Uterus (tissue), 4 donors: ENCODE data around the gene WASF2. TPM values are rescaled to one million over a fixed set of nuclear protein-coding genes. Genes with fewer than 3 reads are reported as not detected.

Experiments used
- DNase-seq, 2 donors: peaks; one replicate each; pipeline ENCODE4 v3.0.0-alpha.2; 2019 to 2020
- H3K27ac ChIP-seq, 2 donors: fragments of 200-600 bp; sonication (generic); 1 replicate in 1 of 2; 2 replicates in 1 of 2; pipeline ENCODE4 v1.5.1; 2016 to 2018
- H3K27me3 ChIP-seq, 2 donors: fragments of 200-600 bp; sonication (generic); one replicate each; pipeline ENCODE4 v1.5.1; 2018 to 2019; ENCODE audit warnings: control low read depth in 1 of 2
- H3K36me3 ChIP-seq, 2 donors: fragments of 200-600 bp; sonication (generic); one replicate each; pipeline ENCODE4 v1.5.1; 2019; ENCODE audit warnings: control low read depth in 1 of 2
- H3K4me1 ChIP-seq, 2 donors: fragments of 200-600 bp; sonication (generic); one replicate each; pipeline ENCODE4 v1.5.1; 2018 to 2019; ENCODE audit warnings: control low read depth in 1 of 2
- H3K4me3 ChIP-seq, 2 donors: fragments of 200-600 bp; sonication (generic); 1 replicate in 1 of 2; 2 replicates in 1 of 2; pipeline ENCODE4 v1.5.1; 2018 to 2019; ENCODE audit warnings: mild to moderate bottlenecking in 1 of 2
- H3K9me3 ChIP-seq, 2 donors: fragments of 200-600 bp; sonication (generic); one replicate each; pipeline ENCODE4 v1.5.1; 2019; ENCODE audit warnings: control low read depth in 1 of 2
- CTCF ChIP-seq, 4 experiments: fragments of 200-600 bp in 2 of 4; fragments of 450-650 bp in 2 of 4; sonication (generic) in 2 of 4; IDR thresholded peaks; one replicate each; pipeline ENCODE4 v1.5.1; 2016 to 2019; ENCODE audit warnings: antibody characterized with exemption in 4 of 4, mild to moderate bottlenecking in 2 of 4, moderate library complexity in 1 of 4
- POLR2A ChIP-seq, 2 donors: fragments of 450-650 bp; IDR thresholded peaks; one replicate each; pipeline ENCODE4 v1.6.1; 2016; ENCODE audit warnings: antibody characterized with exemption in 2 of 2, mild to moderate bottlenecking in 1 of 2, moderate library complexity in 1 of 2
- intact Hi-C: fragments of 100-400 bp; cut with DNase I; formaldehyde crosslinking; loops from one replicate; pipeline ENCODE4 v1.15.1; 2023; ENCODE audit warnings: low total_unique reads
- total RNA-seq, 4 donors: library from RNA; depleted of rRNA in 3 of 4; stranded (reverse); fragments of >200 nt in 3 of 4; gene quantifications; one replicate each; pipeline versions ENCODE4 v1.1.0 to v1.2.4, GENCODE V29; 2014 to 2023
- donor health status: DM: yes; HTN: yes; CAD: no.

The WASF2 gene
- total RNA-seq, 4 donors from 2014 or later = 27.2 to 178 (median 41.1) TPM

GRCh38 chr1:27487966-27488884, 1.7 kb downstream of the WASF2 start:
- Histone ChIP-seq H3K27ac (peak overlapping the region; percentile 97 to 98), H3K9me3 (no peaks in the 10 kb centered on the region), H3K4me3 (peak overlapping the region; percentile 76 to 93), H3K4me1 (peaks cover 10 to 22% of the 10 kb centered on the region in 2 donors), H3K36me3 (no peaks in the 10 kb centered on the region), H3K27me3 (no peaks in the 10 kb centered on the region)
- peak in 1 of 2 donors; percentile 5 for DNase-seq
- intact Hi-C loops = no loop called here
- TF ChIP-seq POLR2A (IDR thresholded peaks at IDR 0.05) (no peak), CTCF (IDR thresholded peaks at IDR 0.05) (no peak)

- H3K4me1 ChIP-seq = peaks cover 3 to 9% of the 10 kb centered on the region in 2 donors
- intact Hi-C loops = no loop called here
These were observed 4.6 kb downstream of the WASF2 start for GRCh38 chr1:27485363-27485762.

GRCh38 chr1:27483659-27484058, 6.3 kb downstream of the WASF2 start:
- no peaks in the 10 kb centered on the region for H3K27me3 ChIP-seq
- H3K36me3 ChIP-seq = no peaks in the 10 kb centered on the region
- no peak for DNase-seq
- no peaks in the 10 kb centered on the region for H3K9me3 ChIP-seq
- H3K4me3 ChIP-seq = no peak overlapping the region
- no peak for TF ChIP-seq POLR2A (IDR thresholded peaks at IDR 0.05)
- no peak for TF ChIP-seq CTCF (IDR thresholded peaks at IDR 0.05)
- peaks cover 3 to 9% of the 10 kb centered on the region in 2 donors for H3K4me1 ChIP-seq
- intact Hi-C loops = no loop called here
- H3K27ac ChIP-seq = no peak overlapping the region

More at GRCh38 chr1:27485363-27485762, 4.6 kb downstream of the WASF2 start:
- TF ChIP-seq CTCF (IDR thresholded peaks at IDR 0.05) (no peak), POLR2A (IDR thresholded peaks at IDR 0.05) (no peak)
- Histone ChIP-seq H3K4me3 (no peak overlapping the region), H3K36me3 (no peaks in the 10 kb centered on the region), H3K27ac (no peak overlapping the region), H3K9me3 (no peaks in the 10 kb centered on the region), H3K27me3 (no peaks in the 10 kb centered on the region)
- no peak for DNase-seq

GRCh38 chr1:27481994-27482620, 7.9 kb downstream of the WASF2 start:
- no peak for DNase-seq
- TF ChIP-seq POLR2A (IDR thresholded peaks at IDR 0.05) (no peak), CTCF (IDR thresholded peaks at IDR 0.05) (no peak)
- intact Hi-C loops = no loop called here
- peaks cover 3 to 9% of the 10 kb centered on the region in 2 donors for H3K4me1 ChIP-seq
- no peaks in the 10 kb centered on the region for H3K27me3 ChIP-seq
- H3K9me3 ChIP-seq = no peaks in the 10 kb centered on the region
- H3K4me3 ChIP-seq = no peak overlapping the region
- H3K36me3 ChIP-seq = no peaks in the 10 kb centered on the region
- peak overlapping the region in 1 of 2 donors; percentile 10 for H3K27ac ChIP-seq

- Histone ChIP-seq H3K4me1 (peaks cover 1 to 12% of the 10 kb centered on the region in 2 donors), H3K36me3 (no peaks in the 10 kb centered on the region), H3K4me3 (no peak overlapping the region), H3K27ac (no peak overlapping the region), H3K27me3 (no peaks in the 10 kb centered on the region), H3K9me3 (no peaks in the 10 kb centered on the region)
- no peak for TF ChIP-seq CTCF (IDR thresholded peaks at IDR 0.05)
- no peak for TF ChIP-seq POLR2A (IDR thresholded peaks at IDR 0.05)
- no peak for DNase-seq
- intact Hi-C loops = no loop called here
These were observed 11.9 kb downstream of the WASF2 start for GRCh38 chr1:27478098-27478497.
